SK-N-MC (cell line): Measurements from ENCODE around the gene MAML3.

Experiments
- EZH2 ChIP-seq: fragments of 200-600 bp; sonication (generic); IDR thresholded peaks from one replicate; pipeline ENCODE4 v1.6.1; 2017; ENCODE audit warnings: antibody characterized with exemption
- FOXP2 ChIP-seq: optimal IDR thresholded peaks from 2 replicates; pipeline ENCODE3; 2011; ENCODE audit warnings: mild to moderate bottlenecking, moderate library complexity; ENCODE audit not compliant: insufficient read depth; ENCODE audit errors: extremely low read length, control extremely low read depth
- POLR2AphosphoS5 ChIP-seq: IDR thresholded peaks from 2 replicates; pipeline ENCODE4 v1.6.1; 2012; ENCODE audit warnings: mild to moderate bottlenecking, low read depth, low read length, borderline replicate concordance

DNA sequence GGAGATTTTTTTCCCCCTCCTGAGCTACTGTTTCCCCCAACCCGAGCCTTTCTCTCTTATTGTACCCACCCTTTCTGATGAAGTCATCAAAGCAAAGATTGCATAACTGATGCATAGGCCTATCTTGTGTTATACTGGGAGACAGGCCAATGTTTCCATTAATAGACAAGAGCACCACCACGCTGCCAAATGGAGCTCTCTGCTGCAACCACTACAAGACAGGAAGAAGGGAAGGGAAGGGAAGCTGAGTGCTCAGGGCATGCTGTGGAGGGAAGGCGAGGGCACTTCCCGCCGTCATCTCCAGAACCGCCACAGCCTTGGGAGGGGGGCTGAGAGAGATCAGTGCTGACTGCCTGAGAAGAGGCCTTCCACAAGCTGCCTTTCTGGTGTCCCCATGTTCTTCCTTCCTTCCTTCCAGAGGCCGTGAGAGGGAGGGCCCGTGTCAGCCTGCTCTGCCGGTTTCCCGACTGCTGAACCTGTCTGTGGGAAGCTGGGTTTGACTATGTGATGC is 413.4 kb downstream of the MAML3 start:
- TF ChIP-seq POLR2AphosphoS5 (no peak), FOXP2 (no peak), EZH2 (no peak)
